Stimulated activated CD4-positive, alpha-beta T cell treated with anti-CD3 and anti-CD28 coated beads, TNF-alpha, amount 100 ng/mL, for 24 hours (primary cell): ENCODE results near the gene TPPP3.
A peak's percentile ranks its signal among the peaks of the same experiment; 100 is the strongest.
"Not testable (repeated sequence)": the region's sequence is repeated elsewhere in the genome, so short reads cannot be mapped to it uniquely, and the experiment has no call there.

Experiments used
- DNase-seq, 3 experiments: peaks; one replicate each; pipeline ENCODE4 v3.0.0-alpha.2; 2020; ENCODE audit warnings: low read depth in 3 of 3

The TPPP3 gene

GRCh38 chr16:67426022-67426421, 32.7 kb upstream of the TPPP3 start:
- no peak for DNase-seq

GRCh38 chr16:67425580-67425979, 32.3 kb upstream of the TPPP3 start:
- DNase-seq, result no peak

GRCh38 chr16:67425061-67425460, 31.8 kb upstream of the TPPP3 start:
- DNase-seq, result no peak

- DNase-seq, result no peak
Measured at GRCh38 chr16:67424261-67424615, 30.9 kb upstream of the TPPP3 start.

GRCh38 chr16:67423611-67424260, 30.4 kb upstream of the TPPP3 start:
- DNase-seq, result no peak

- DNase-seq, result no peak
Measured at GRCh38 chr16:67423015-67423414, 29.7 kb upstream of the TPPP3 start.

GRCh38 chr16:67421030-67421429, 27.7 kb upstream of the TPPP3 start:
- DNase-seq, result no peak

- no peak for DNase-seq
Measured at GRCh38 chr16:67419931-67420330, 26.6 kb upstream of the TPPP3 start.

GRCh38 chr16:67419502-67419901, 26.2 kb upstream of the TPPP3 start:
- no peak for DNase-seq

- DNase-seq, result no peak
Measured at GRCh38 chr16:67417333-67418061, 24.2 kb upstream of the TPPP3 start.

GRCh38 chr16:67415872-67416793, 22.8 kb upstream of the TPPP3 start, which contains the start of gene ZDHHC1:
TSS of gene ZDHHC1 (minus strand) at chr16:67416477. CDS start at chr16:67407775, 8,702 bp downstream.
- DNase-seq, result peak in 2 of 3 experiments; percentile 14 to 49

GRCh38 chr16:67415421-67415820, 22.1 kb upstream of the TPPP3 start:
- DNase-seq, result not testable (repeated sequence)

GRCh38 chr16:67413978-67414911, 20.9 kb upstream of the TPPP3 start:
- DNase-seq, result no peak

- DNase-seq, result no peak
Measured at GRCh38 chr16:67412294-67412693, 19.0 kb upstream of the TPPP3 start.

GRCh38 chr16:67411339-67411738, 18.0 kb upstream of the TPPP3 start:
- DNase-seq, result no peak

GRCh38 chr16:67409631-67410030, 16.3 kb upstream of the TPPP3 start:
- no peak for DNase-seq

GRCh38 chr16:67407788-67408452, 14.6 kb upstream of the TPPP3 start:
- no peak for DNase-seq

GRCh38 chr16:67407176-67407787, 14.0 kb upstream of the TPPP3 start:
- DNase-seq, result no peak

- DNase-seq, result no peak
Measured at GRCh38 chr16:67406111-67406971, 13.0 kb upstream of the TPPP3 start.
